Sigmoid colon (tissue), 7 donors: ENCODE results near the gene AFTPH. TPM values are rescaled to one million over a fixed set of nuclear protein-coding genes. Genes with fewer than 3 reads are reported as not detected.
A peak's percentile ranks its signal among the peaks of the same experiment; 100 is the strongest.

Experiments used
- DNase-seq: peaks from one replicate; pipeline ENCODE4 v3.0.0-alpha.2; 2019
- H3K27ac ChIP-seq, 4 donors: fragments of 200-600 bp; sonication (generic); one replicate each; pipeline ENCODE4 v1.5.1; 2016 to 2019; ENCODE audit warnings: mild to moderate bottlenecking in 1 of 4
- H3K27me3 ChIP-seq, 3 donors: fragments of 200-600 bp; sonication (generic); one replicate each; pipeline ENCODE4 v1.5.1; 2019; ENCODE audit warnings: mild to moderate bottlenecking in 1 of 3
- H3K36me3 ChIP-seq, 4 donors: fragments of 200-600 bp; sonication (generic); one replicate each; pipeline ENCODE4 v1.5.1; 2016 to 2019
- H3K4me1 ChIP-seq, 4 donors: fragments of 200-600 bp; sonication (generic); one replicate each; pipeline ENCODE4 v1.5.1; 2017 to 2019
- H3K4me3 ChIP-seq, 4 donors: fragments of 200-600 bp; sonication (generic); one replicate each; pipeline ENCODE4 v1.5.1; 2017 to 2019; ENCODE audit warnings: mild to moderate bottlenecking in 2 of 4, moderate library complexity in 1 of 4
- H3K9me3 ChIP-seq, 4 donors: fragments of 200-600 bp in 3 of 4; sonication (generic) in 3 of 4; one replicate each; pipeline versions ENCODE4 v1.5.1 to v1.6.1; 2013 to 2019
- EP300 ChIP-seq, 4 donors: sonication (generic); formaldehyde crosslinking; IDR thresholded peaks; one replicate each; pipeline ENCODE4 v1.6.1; 2017; ENCODE audit warnings: antibody characterized with exemption in 4 of 4
- POLR2A ChIP-seq, 2 donors: fragments of 450-650 bp; IDR thresholded peaks; one replicate each; pipeline ENCODE4 v1.6.1; 2016; ENCODE audit warnings: antibody characterized with exemption in 2 of 2, mild to moderate bottlenecking in 2 of 2, moderate library complexity in 2 of 2
- POLR2AphosphoS5 ChIP-seq, 4 donors: sonication (generic); formaldehyde crosslinking; IDR thresholded peaks; one replicate each; pipeline ENCODE4 v1.6.1; 2017; ENCODE audit warnings: antibody characterized with exemption in 4 of 4
- WGBS, 2 donors: extraction: QIAGEN DNeasy Blood & Tissue Kit; methylation state at CpG; one replicate each; pipeline ENCODE4 v1.1.7; 2013; 5-methylcytosine and 5-hydroxymethylcytosine counted together
- intact Hi-C: fragments of 100-400 bp; cut with DNase I; formaldehyde crosslinking; loops from one replicate; pipeline ENCODE4 v1.15.1; 2023
- polyA plus RNA-seq, 3 donors: library from polyadenylated mRNA; stranded (reverse); fragments of 200-250 nt; gene quantifications; one replicate each; pipeline ENCODE4 v1.2.3, GENCODE V29; 2013
- total RNA-seq, 4 donors: library from RNA; depleted of rRNA; stranded (reverse); fragments of >200 nt; gene quantifications; one replicate each; pipeline ENCODE4 v1.1.0, GENCODE V29; 2016
- TF ChIP-seq, protein P1 (sequence below), 4 experiments: fragments of 450-650 bp in 3 of 4; fragments of 200-600 bp in 1 of 4; IDR thresholded peaks; one replicate each; pipeline ENCODE4 v1.5.1; 2016 to 2019; ENCODE audit warnings: antibody characterized with exemption in 4 of 4, mild to moderate bottlenecking in 3 of 4, moderate library complexity in 2 of 4
- donor health status: healthy with polysubstance abuse.
- donor health status: Bipolar disorder and iron deficiency.
- donor health status: healthy.

Gene AFTPH
- total and polyA plus RNA-seq, 7 donors, result 35.7 to 60.1 (median 43.5) TPM

DNA sequence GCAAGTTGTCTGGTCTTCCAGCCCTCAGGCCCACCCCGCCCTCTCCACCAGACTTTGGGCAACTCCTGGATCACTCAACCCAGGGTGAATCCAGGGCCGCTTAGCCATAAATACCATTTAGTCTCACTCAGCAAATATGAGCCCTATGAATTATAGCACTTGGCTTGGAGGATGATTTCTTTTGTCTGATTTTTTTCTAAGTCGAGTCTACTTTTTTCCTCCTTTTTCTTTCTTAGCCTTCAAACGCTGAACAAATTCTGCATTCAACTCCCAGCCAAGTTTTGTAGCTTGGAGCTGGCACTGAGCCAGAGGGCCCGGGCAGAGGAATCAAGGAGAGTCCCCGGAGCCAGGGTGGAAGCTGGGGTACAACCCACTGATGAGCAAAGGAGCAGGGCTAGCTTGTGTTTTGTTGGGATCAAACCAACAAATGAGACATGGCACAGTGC, 80.9 kb downstream of the AFTPH start:
- DNase-seq, result no peak
- no peaks in the 10 kb centered on the region for H3K36me3 ChIP-seq
- no peaks in the 10 kb centered on the region for H3K9me3 ChIP-seq
- TF ChIP-seq, protein P1, sequence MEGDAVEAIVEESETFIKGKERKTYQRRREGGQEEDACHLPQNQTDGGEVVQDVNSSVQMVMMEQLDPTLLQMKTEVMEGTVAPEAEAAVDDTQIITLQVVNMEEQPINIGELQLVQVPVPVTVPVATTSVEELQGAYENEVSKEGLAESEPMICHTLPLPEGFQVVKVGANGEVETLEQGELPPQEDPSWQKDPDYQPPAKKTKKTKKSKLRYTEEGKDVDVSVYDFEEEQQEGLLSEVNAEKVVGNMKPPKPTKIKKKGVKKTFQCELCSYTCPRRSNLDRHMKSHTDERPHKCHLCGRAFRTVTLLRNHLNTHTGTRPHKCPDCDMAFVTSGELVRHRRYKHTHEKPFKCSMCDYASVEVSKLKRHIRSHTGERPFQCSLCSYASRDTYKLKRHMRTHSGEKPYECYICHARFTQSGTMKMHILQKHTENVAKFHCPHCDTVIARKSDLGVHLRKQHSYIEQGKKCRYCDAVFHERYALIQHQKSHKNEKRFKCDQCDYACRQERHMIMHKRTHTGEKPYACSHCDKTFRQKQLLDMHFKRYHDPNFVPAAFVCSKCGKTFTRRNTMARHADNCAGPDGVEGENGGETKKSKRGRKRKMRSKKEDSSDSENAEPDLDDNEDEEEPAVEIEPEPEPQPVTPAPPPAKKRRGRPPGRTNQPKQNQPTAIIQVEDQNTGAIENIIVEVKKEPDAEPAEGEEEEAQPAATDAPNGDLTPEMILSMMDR (IDR thresholded peaks at IDR 0.05), result no peak
- peak in 3 of 4 donors; percentile 56 to 72 (median 68) for TF ChIP-seq POLR2AphosphoS5 (IDR thresholded peaks at IDR 0.05)
- TF ChIP-seq POLR2A (IDR thresholded peaks at IDR 0.05), result no peak
- no peak for TF ChIP-seq EP300 (IDR thresholded peaks at IDR 0.05)
- H3K27me3 ChIP-seq, result no peaks in the 10 kb centered on the region
- peak overlapping the region in 1 of 4 donors; percentile 49 for H3K27ac ChIP-seq
- peaks cover 0 to 17% (median 12%) of the 10 kb centered on the region in 4 donors for H3K4me1 ChIP-seq
- H3K4me3 ChIP-seq, result no peak overlapping the region
- WGBS, 2 donors, result 23 to 57% methylated on average over 6 of the region's 6 CpGs
- intact Hi-C loops, result no loop called here

DNA sequence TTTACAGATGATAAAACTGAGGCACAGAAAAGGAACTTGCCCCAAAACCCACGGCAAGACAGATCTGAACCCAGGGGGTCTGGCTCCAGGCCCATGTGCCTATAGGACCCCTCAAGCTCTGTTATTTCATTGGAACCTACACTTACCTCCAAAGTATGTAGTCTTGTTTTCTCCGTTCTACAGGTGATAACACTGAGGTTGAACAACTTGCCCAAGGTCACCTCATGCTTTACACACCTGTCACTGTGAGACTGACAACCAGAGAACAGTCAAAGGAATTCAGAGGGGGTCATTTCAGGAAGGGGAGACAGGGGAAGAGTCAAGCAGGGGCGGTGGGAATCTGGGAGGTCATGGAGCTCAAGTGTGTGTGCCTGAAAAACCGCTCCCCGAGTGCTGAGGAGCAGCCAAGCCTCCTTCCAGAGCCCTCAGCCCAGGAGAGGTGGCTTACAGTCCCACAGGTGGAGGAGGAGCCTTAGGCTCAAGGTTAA, 81.9 kb downstream of the AFTPH start:
- Histone ChIP-seq H3K27ac (no peak overlapping the region), H3K4me3 (no peak overlapping the region), H3K27me3 (no peaks in the 10 kb centered on the region), H3K9me3 (no peaks in the 10 kb centered on the region), H3K36me3 (no peaks in the 10 kb centered on the region), H3K4me1 (peaks cover 0 to 17% (median 12%) of the 10 kb centered on the region in 4 donors)
- 64 to 86% methylated on average over 5 of the region's 5 CpGs for whole genome bisulfite sequencing, 2 donors
- peak; percentile 65 for DNase-seq
- intact Hi-C loops, result no loop called here
- TF ChIP-seq EP300 (IDR thresholded peaks at IDR 0.05), result no peak
- TF ChIP-seq, protein P1 (IDR thresholded peaks at IDR 0.05), result no peak

GRCh38 chr2:64606479-64607363, 82.6 kb downstream of the AFTPH start:
- Histone ChIP-seq H3K27me3 (no peaks in the 10 kb centered on the region), H3K4me1 (peaks cover 0 to 17% (median 12%) of the 10 kb centered on the region in 4 donors), H3K9me3 (no peaks in the 10 kb centered on the region), H3K4me3 (peak overlapping the region in 1 of 4 donors; percentile 6), H3K36me3 (no peaks in the 10 kb centered on the region), H3K27ac (peak overlapping the region in 3 of 4 donors; percentile 32 to 50 (median 45))
- TF ChIP-seq POLR2AphosphoS5 (IDR thresholded peaks at IDR 0.05) (peak in 1 of 4 donors; percentile 54), EP300 (IDR thresholded peaks at IDR 0.05) (no peak)
- intact Hi-C loops, result no loop called here
- 48 to 55% methylated on average over 21 of the region's 21 CpGs for WGBS, 2 donors
- peak; percentile 96 for DNase-seq

- H3K4me1 ChIP-seq, result peaks cover 0 to 17% (median 12%) of the 10 kb centered on the region in 4 donors
- 22 to 60% methylated on average over 18 of the region's 18 CpGs for WGBS, 2 donors
- intact Hi-C loops, result no loop called here
- no peak overlapping the region for H3K4me3 ChIP-seq
- TF ChIP-seq, protein P1 (IDR thresholded peaks at IDR 0.05), result no peak
- TF ChIP-seq POLR2AphosphoS5 (IDR thresholded peaks at IDR 0.05), result no peak
- no peak for TF ChIP-seq POLR2A (IDR thresholded peaks at IDR 0.05)
- no peak for TF ChIP-seq EP300 (IDR thresholded peaks at IDR 0.05)
- H3K27ac ChIP-seq, result peak overlapping the region in 2 of 4 donors; percentile 7 to 32
- H3K9me3 ChIP-seq, result no peaks in the 10 kb centered on the region
- peak; percentile 60 for DNase-seq
- no peaks in the 10 kb centered on the region for H3K27me3 ChIP-seq
- H3K36me3 ChIP-seq, result no peaks in the 10 kb centered on the region
Measured at GRCh38 chr2:64607381-64608304, 83.5 kb downstream of the AFTPH start.
